Activated T-helper 1 cell treated with anti-CD3 and anti-CD28 coated beads, Interleukin-12 subunit alpha, Interleukin-12 subunit beta, Interleukin-2, Interleukin-4 antibody, amounts not matched to agents 30 ng/mL and 10 ng/mL and 1 ng/mL, durations not matched to agents 14 hours and 24 hours and 36 hours (primary cell): ENCODE measurements around the gene DPP6. TPM values are rescaled to one million over a fixed set of nuclear protein-coding genes. Genes with fewer than 3 reads are reported as not detected.

Experiments
- DNase-seq: peaks from one replicate; pipeline ENCODE4 v3.0.0; 2021; ENCODE audit warnings: low spot score
- H3K27ac Mint-ChIP-seq: one replicate; pipeline ENCODE4 v1.8.0; 2021; ENCODE audit warnings: mild to moderate bottlenecking, mixed read lengths
- H3K27me3 Mint-ChIP-seq: one replicate; pipeline ENCODE4 v1.8.0; 2022; ENCODE audit warnings: mild to moderate bottlenecking, moderate library complexity, mixed read lengths; ENCODE audit not compliant: insufficient read depth
- H3K36me3 Mint-ChIP-seq: one replicate; pipeline ENCODE4 v1.8.0; 2021; ENCODE audit warnings: low read depth, mixed read lengths
- H3K4me1 Mint-ChIP-seq: one replicate; pipeline ENCODE4 v1.8.0; 2021; ENCODE audit warnings: low read depth, mixed read lengths
- H3K4me3 Mint-ChIP-seq: one replicate; pipeline ENCODE4 v1.8.0; 2021; ENCODE audit warnings: mild to moderate bottlenecking, moderate library complexity, mixed read lengths
- H3K9me3 Mint-ChIP-seq: one replicate; pipeline ENCODE4 v1.8.0; 2021; ENCODE audit warnings: mixed read lengths
- intact Hi-C: fragments of 100-400 bp; cut with micrococcal nuclease; formaldehyde crosslinking; loops from one replicate; pipeline ENCODE4 v1.15.1; 2024
- total RNA-seq: library from RNA; stranded (reverse); gene quantifications from 2 replicates; pipeline ENCODE4 v1.2.3, GENCODE V29; 2022

The DPP6 gene
- total RNA-seq, 1 donor from 2014 or later = not detected

- intact Hi-C loops = loop anchor here (5.0 kb wide), 1 partner anchor 97 kb away; no protein-coding TSS in a partner anchor
- peaks cover 3% of the 10 kb centered on the region for H3K9me3 Mint-ChIP-seq
- no peak overlapping the region for H3K4me3 Mint-ChIP-seq
- peaks cover 12% of the 10 kb centered on the region for H3K27me3 Mint-ChIP-seq
- no peak for DNase-seq
- peaks cover 4% of the 10 kb centered on the region for H3K4me1 Mint-ChIP-seq
- no peak overlapping the region for H3K27ac Mint-ChIP-seq
- H3K36me3 Mint-ChIP-seq = no peaks in the 10 kb centered on the region
Observed at GRCh38 chr7:154910125-154910524, 857.9 kb downstream of the DPP6 start.

- peaks cover 4% of the 10 kb centered on the region for H3K4me1 Mint-ChIP-seq
- no peaks in the 10 kb centered on the region for H3K36me3 Mint-ChIP-seq
- peaks cover 3% of the 10 kb centered on the region for H3K9me3 Mint-ChIP-seq
- no peak for DNase-seq
- H3K4me3 Mint-ChIP-seq = no peak overlapping the region
- intact Hi-C loops = loop anchor here (5.0 kb wide), 1 partner anchor 96 kb away; no protein-coding TSS in a partner anchor
- H3K27ac Mint-ChIP-seq = no peak overlapping the region
- H3K27me3 Mint-ChIP-seq = peaks cover 17% of the 10 kb centered on the region
Observed at GRCh38 chr7:154910977-154911376, 858.8 kb downstream of the DPP6 start.

GRCh38 chr7:154911411-154911810, 859.2 kb downstream of the DPP6 start:
- no peaks in the 10 kb centered on the region for H3K36me3 Mint-ChIP-seq
- no peak for DNase-seq
- intact Hi-C loops = loop anchor here (5.0 kb wide), 1 partner anchor 96 kb away; no protein-coding TSS in a partner anchor

GRCh38 chr7:154911862-154912455, 859.8 kb downstream of the DPP6 start:
- peaks cover 3% of the 10 kb centered on the region for H3K9me3 Mint-ChIP-seq
- H3K27ac Mint-ChIP-seq = no peak overlapping the region
- no peaks in the 10 kb centered on the region for H3K36me3 Mint-ChIP-seq
- intact Hi-C loops = loop anchor here (5.0 kb wide), 1 partner anchor 95 kb away; no protein-coding TSS in a partner anchor
- H3K27me3 Mint-ChIP-seq = peaks cover 19% of the 10 kb centered on the region
- peaks cover 4% of the 10 kb centered on the region for H3K4me1 Mint-ChIP-seq
- H3K4me3 Mint-ChIP-seq = no peak overlapping the region
- DNase-seq = no peak

More at GRCh38 chr7:154911411-154911810, 859.2 kb downstream of the DPP6 start:
- H3K27me3 Mint-ChIP-seq = peaks cover 19% of the 10 kb centered on the region
- no peak overlapping the region for H3K4me3 Mint-ChIP-seq
- peaks cover 4% of the 10 kb centered on the region for H3K4me1 Mint-ChIP-seq
- no peak overlapping the region for H3K27ac Mint-ChIP-seq
- peaks cover 3% of the 10 kb centered on the region for H3K9me3 Mint-ChIP-seq

- intact Hi-C loops = loop anchor here (1.0 to 5.0 kb wide), 4 partner anchors 15 to 432 kb away; no protein-coding TSS in a partner anchor
- Mint-ChIP-seq H3K4me1 (peaks cover 4% of the 10 kb centered on the region), H3K9me3 (peaks cover 3% of the 10 kb centered on the region), H3K36me3 (no peaks in the 10 kb centered on the region), H3K27ac (no peak overlapping the region), H3K27me3 (peaks cover 19% of the 10 kb centered on the region), H3K4me3 (no peak overlapping the region)
- DNase-seq = no peak
Observed at GRCh38 chr7:154912871-154913637, 860.9 kb downstream of the DPP6 start.

GRCh38 chr7:154913638-154914307, 861.6 kb downstream of the DPP6 start:
- peak; percentile 75 for DNase-seq
- H3K36me3 Mint-ChIP-seq = no peaks in the 10 kb centered on the region
- peaks cover 4% of the 10 kb centered on the region for H3K4me1 Mint-ChIP-seq
- peaks cover 19% of the 10 kb centered on the region for H3K27me3 Mint-ChIP-seq
- intact Hi-C loops = loop anchor here (1.0 to 5.0 kb wide), 4 partner anchors 15 to 432 kb away; no protein-coding TSS in a partner anchor
- H3K27ac Mint-ChIP-seq = no peak overlapping the region
- H3K9me3 Mint-ChIP-seq = peaks cover 3% of the 10 kb centered on the region
- H3K4me3 Mint-ChIP-seq = peak overlapping the region; percentile 68

GRCh38 chr7:154914308-154914995, 862.3 kb downstream of the DPP6 start:
- Mint-ChIP-seq H3K4me3 (no peak overlapping the region), H3K36me3 (no peaks in the 10 kb centered on the region), H3K9me3 (peaks cover 3% of the 10 kb centered on the region), H3K4me1 (peaks cover 4% of the 10 kb centered on the region), H3K27ac (no peak overlapping the region), H3K27me3 (peaks cover 19% of the 10 kb centered on the region)
- no peak for DNase-seq
- intact Hi-C loops = loop anchor here (5.0 kb wide), 1 partner anchor 93 kb away; no protein-coding TSS in a partner anchor

- H3K36me3 Mint-ChIP-seq = no peaks in the 10 kb centered on the region
- peaks cover 19% of the 10 kb centered on the region for H3K27me3 Mint-ChIP-seq
- no peak for DNase-seq
- H3K27ac Mint-ChIP-seq = no peak overlapping the region
- peaks cover 3% of the 10 kb centered on the region for H3K9me3 Mint-ChIP-seq
- no peak overlapping the region for H3K4me3 Mint-ChIP-seq
- H3K4me1 Mint-ChIP-seq = peaks cover 4% of the 10 kb centered on the region
- intact Hi-C loops = loop anchor here (5.0 kb wide), 1 partner anchor 92 kb away; no protein-coding TSS in a partner anchor
Observed at GRCh38 chr7:154914996-154915380, 862.8 kb downstream of the DPP6 start.

GRCh38 chr7:154915600-154915999, 863.4 kb downstream of the DPP6 start:
- Mint-ChIP-seq H3K4me1 (peaks cover 4% of the 10 kb centered on the region), H3K27ac (no peak overlapping the region), H3K9me3 (peaks cover 3% of the 10 kb centered on the region), H3K36me3 (no peaks in the 10 kb centered on the region), H3K27me3 (peaks cover 19% of the 10 kb centered on the region), H3K4me3 (no peak overlapping the region)
- intact Hi-C loops = no loop called here
- no peak for DNase-seq

- Mint-ChIP-seq H3K36me3 (no peaks in the 10 kb centered on the region), H3K27me3 (peaks cover 17% of the 10 kb centered on the region), H3K27ac (no peak overlapping the region), H3K4me3 (no peak overlapping the region), H3K4me1 (peaks cover 4% of the 10 kb centered on the region), H3K9me3 (peaks cover 2% of the 10 kb centered on the region)
- intact Hi-C loops = no loop called here
- DNase-seq = no peak
Observed at GRCh38 chr7:154916381-154916780, 864.2 kb downstream of the DPP6 start.

GRCh38 chr7:154916856-154917807, 864.9 kb downstream of the DPP6 start:
- Mint-ChIP-seq H3K36me3 (no peaks in the 10 kb centered on the region), H3K27me3 (peaks cover 18% of the 10 kb centered on the region), H3K27ac (no peak overlapping the region), H3K4me1 (peaks cover 4% of the 10 kb centered on the region), H3K9me3 (no peaks in the 10 kb centered on the region), H3K4me3 (no peak overlapping the region)
- no peak for DNase-seq
- intact Hi-C loops = no loop called here
